Lower leg skin (tissue), 3 donors: ENCODE results near the gene CKS1B.

ENCODE experiments used
- POLR2A ChIP-seq, 2 donors: fragments of 450-650 bp; IDR thresholded peaks; one replicate each; pipeline ENCODE4 v1.6.1; 2016 to 2017; ENCODE audit warnings: antibody characterized with exemption in 2 of 2, mild to moderate bottlenecking in 1 of 2, moderate library complexity in 1 of 2
- TF ChIP-seq, protein P1 (sequence below), 3 donors: fragments of 450-650 bp; IDR thresholded peaks; one replicate each; pipeline ENCODE4 v1.5.1; 2016; ENCODE audit warnings: antibody characterized with exemption in 3 of 3, mild to moderate bottlenecking in 3 of 3, moderate library complexity in 2 of 3

GRCh38 chr1:154941333-154942013 is 33.0 kb upstream of the CKS1B start:
- TF ChIP-seq, protein P1, sequence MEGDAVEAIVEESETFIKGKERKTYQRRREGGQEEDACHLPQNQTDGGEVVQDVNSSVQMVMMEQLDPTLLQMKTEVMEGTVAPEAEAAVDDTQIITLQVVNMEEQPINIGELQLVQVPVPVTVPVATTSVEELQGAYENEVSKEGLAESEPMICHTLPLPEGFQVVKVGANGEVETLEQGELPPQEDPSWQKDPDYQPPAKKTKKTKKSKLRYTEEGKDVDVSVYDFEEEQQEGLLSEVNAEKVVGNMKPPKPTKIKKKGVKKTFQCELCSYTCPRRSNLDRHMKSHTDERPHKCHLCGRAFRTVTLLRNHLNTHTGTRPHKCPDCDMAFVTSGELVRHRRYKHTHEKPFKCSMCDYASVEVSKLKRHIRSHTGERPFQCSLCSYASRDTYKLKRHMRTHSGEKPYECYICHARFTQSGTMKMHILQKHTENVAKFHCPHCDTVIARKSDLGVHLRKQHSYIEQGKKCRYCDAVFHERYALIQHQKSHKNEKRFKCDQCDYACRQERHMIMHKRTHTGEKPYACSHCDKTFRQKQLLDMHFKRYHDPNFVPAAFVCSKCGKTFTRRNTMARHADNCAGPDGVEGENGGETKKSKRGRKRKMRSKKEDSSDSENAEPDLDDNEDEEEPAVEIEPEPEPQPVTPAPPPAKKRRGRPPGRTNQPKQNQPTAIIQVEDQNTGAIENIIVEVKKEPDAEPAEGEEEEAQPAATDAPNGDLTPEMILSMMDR (IDR thresholded peaks at IDR 0.05) = no peak
- TF ChIP-seq POLR2A (IDR thresholded peaks at IDR 0.05) = no peak
